SK-N-MC (cell line): ENCODE data around the gene ADCY9.

Experiments used
- EZH2 ChIP-seq: fragments of 200-600 bp; sonication (generic); IDR thresholded peaks from one replicate; pipeline ENCODE4 v1.6.1; 2017; ENCODE audit warnings: antibody characterized with exemption
- FOXP2 ChIP-seq: optimal IDR thresholded peaks from 2 replicates; pipeline ENCODE3; 2011; ENCODE audit warnings: mild to moderate bottlenecking, moderate library complexity; ENCODE audit not compliant: insufficient read depth; ENCODE audit errors: extremely low read length, control extremely low read depth
- POLR2AphosphoS5 ChIP-seq: IDR thresholded peaks from 2 replicates; pipeline ENCODE4 v1.6.1; 2012; ENCODE audit warnings: mild to moderate bottlenecking, low read depth, low read length, borderline replicate concordance

DNA sequence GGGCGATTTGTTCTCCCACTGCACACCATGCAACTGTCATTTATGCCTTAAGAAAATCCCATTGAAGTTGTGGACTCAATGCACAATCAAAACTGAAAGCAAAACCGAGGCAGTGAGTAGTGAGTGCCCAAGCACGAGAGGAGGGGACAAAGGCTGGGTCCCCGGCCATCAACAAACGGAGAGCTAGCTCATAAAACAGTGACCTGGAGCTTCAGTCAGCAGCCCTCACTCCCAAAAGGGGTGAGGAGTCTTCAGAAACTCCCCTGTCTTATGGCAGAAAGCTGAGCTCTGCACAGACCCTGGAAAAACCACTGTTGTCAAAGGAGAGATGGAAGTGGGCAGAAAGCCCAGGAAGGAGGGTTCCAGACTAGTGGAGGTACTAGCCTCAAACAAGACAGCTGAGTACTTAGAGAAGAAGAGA, 96.9 kb downstream of the ADCY9 start:
- TF ChIP-seq EZH2 (no peak), POLR2AphosphoS5 (no peak), FOXP2 (no peak)
